Measurements from ENCODE around the gene CCNDBP1. TPM values are rescaled to one million over a fixed set of nuclear protein-coding genes. Genes with fewer than 3 reads are reported as not detected.
A peak's percentile ranks its signal among the peaks of the same experiment; 100 is the strongest.
"Not testable (repeated sequence)": the region's sequence is repeated elsewhere in the genome, so short reads cannot be mapped to it uniquely, and the experiment has no call there.

Gene CCNDBP1
- total and polyA plus RNA-seq, 2 donors from 2014 or later = 56.8 to 64.3 TPM

DNA sequence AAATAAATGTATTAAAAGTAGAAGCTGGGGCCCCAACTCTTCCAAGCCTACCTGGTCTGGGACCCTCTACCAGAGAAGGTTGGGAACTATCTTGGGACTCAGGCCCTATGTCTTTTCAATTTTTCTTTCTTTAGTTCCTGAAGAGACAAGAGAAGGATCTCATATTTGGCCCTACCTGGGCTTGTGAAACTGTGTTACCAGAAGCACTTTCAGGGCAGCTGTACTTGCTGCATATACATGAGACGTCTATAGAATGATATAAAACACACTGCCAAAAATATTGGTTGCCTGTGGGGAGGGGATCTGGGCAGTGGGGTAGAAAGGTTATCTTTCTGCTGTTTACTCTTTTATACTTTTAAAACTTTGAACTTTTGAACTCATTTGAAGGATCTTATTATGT lies 36.2 kb downstream of the CCNDBP1 start:
- TF ChIP-seq, protein P1, sequence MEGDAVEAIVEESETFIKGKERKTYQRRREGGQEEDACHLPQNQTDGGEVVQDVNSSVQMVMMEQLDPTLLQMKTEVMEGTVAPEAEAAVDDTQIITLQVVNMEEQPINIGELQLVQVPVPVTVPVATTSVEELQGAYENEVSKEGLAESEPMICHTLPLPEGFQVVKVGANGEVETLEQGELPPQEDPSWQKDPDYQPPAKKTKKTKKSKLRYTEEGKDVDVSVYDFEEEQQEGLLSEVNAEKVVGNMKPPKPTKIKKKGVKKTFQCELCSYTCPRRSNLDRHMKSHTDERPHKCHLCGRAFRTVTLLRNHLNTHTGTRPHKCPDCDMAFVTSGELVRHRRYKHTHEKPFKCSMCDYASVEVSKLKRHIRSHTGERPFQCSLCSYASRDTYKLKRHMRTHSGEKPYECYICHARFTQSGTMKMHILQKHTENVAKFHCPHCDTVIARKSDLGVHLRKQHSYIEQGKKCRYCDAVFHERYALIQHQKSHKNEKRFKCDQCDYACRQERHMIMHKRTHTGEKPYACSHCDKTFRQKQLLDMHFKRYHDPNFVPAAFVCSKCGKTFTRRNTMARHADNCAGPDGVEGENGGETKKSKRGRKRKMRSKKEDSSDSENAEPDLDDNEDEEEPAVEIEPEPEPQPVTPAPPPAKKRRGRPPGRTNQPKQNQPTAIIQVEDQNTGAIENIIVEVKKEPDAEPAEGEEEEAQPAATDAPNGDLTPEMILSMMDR (IDR thresholded peaks at IDR 0.05; ENCODE audit: borderline replicate concordance, extremely low read depth, insufficient read depth) = no peak
- no peak overlapping the region for H3K4me3 ChIP-seq (ENCODE audit: low read length in 3 of 3)
- no peaks in the 10 kb centered on the region for H3K4me1 ChIP-seq (ENCODE audit: control insufficient read depth in 2 of 3, insufficient read depth in 2 of 3, low read depth in 1 of 3, low read length in 3 of 3)
- intact Hi-C loops (cut with DNase I) = loop anchor here (10.0 kb wide), 1 partner anchor 63 kb away; no protein-coding TSS in a partner anchor
- H3K27me3 ChIP-seq (ENCODE audit: control insufficient read depth, insufficient read depth, low read length) = no peaks in the 10 kb centered on the region
- no peak for DNase-seq
- H3K9me3 ChIP-seq (ENCODE audit: control insufficient read depth in 2 of 3, insufficient read depth in 1 of 3, low read length in 3 of 3) = no peaks in the 10 kb centered on the region
- H3K9ac ChIP-seq (ENCODE audit: low read length in 3 of 3) = no peak overlapping the region
- no peak for FAIRE-seq
- H3K27ac ChIP-seq (ENCODE audit: low read depth in 2 of 2, low read length in 2 of 2) = no peak overlapping the region
- no peaks in the 10 kb centered on the region for H3K36me3 ChIP-seq (ENCODE audit: control insufficient read depth in 2 of 3, insufficient read depth in 3 of 3, low read length in 3 of 3)

DNA sequence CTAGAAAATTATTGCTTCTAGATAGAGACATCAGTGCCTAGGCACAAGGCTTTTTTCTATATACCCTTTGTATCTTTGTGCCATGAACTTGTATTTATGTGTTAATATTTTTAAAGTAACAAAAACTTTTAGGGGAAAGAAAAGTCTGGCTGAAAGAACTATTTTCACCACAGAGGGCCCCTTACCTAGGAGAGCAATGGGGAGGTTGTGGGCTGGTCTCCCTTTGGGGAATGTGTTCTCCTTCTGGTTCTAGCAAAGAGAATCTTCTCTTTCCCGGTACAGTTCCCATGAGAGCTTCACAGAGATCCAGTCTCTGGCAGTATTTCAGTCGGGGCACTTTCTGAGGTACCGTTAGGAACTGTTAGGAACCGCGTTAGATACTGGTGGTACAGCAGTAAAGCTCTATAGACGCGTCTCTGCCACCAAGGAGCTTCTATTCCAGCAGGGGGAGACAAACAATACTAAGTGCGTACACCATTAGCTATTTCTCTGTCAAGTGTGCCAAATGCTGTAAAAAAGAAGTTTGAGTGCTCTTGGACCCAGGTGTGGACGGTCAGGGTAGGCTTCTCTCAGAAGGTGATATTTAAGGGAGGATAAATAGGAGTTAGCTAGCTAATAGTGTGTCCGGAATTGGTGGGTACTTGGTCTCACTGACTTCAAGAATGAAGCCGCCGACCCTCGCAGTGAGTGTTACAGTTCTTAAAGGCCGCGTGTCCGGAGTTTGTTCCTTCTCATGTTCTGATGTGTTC lies 40.2 kb downstream of the CCNDBP1 start:
- no peaks in the 10 kb centered on the region for H3K9me3 ChIP-seq (ENCODE audit: control insufficient read depth in 2 of 3, insufficient read depth in 1 of 3, low read length in 3 of 3)
- no peak overlapping the region for H3K9ac ChIP-seq (ENCODE audit: low read length in 3 of 3)
- H3K27ac ChIP-seq (ENCODE audit: low read depth in 2 of 2, low read length in 2 of 2) = no peak overlapping the region
- no peak overlapping the region for H3K4me3 ChIP-seq (ENCODE audit: low read length in 3 of 3)
- H3K36me3 ChIP-seq (ENCODE audit: control insufficient read depth in 2 of 3, insufficient read depth in 3 of 3, low read length in 3 of 3) = no peaks in the 10 kb centered on the region
- DNase-seq (peak in 3 of 5 donors; percentile 31 to 78 (median 72)), FAIRE-seq (no peak)
- TF ChIP-seq, protein P1 (IDR thresholded peaks at IDR 0.05; ENCODE audit: borderline replicate concordance, extremely low read depth, insufficient read depth) = peak; percentile 74
- intact Hi-C loops (cut with DNase I) = loop anchor here (10.0 kb wide), 1 partner anchor 59 kb away; no protein-coding TSS in a partner anchor
- H3K4me1 ChIP-seq (ENCODE audit: control insufficient read depth in 2 of 3, insufficient read depth in 2 of 3, low read depth in 1 of 3, low read length in 3 of 3) = no peaks in the 10 kb centered on the region
- no peaks in the 10 kb centered on the region for H3K27me3 ChIP-seq (ENCODE audit: control insufficient read depth, insufficient read depth, low read length)

DNA sequence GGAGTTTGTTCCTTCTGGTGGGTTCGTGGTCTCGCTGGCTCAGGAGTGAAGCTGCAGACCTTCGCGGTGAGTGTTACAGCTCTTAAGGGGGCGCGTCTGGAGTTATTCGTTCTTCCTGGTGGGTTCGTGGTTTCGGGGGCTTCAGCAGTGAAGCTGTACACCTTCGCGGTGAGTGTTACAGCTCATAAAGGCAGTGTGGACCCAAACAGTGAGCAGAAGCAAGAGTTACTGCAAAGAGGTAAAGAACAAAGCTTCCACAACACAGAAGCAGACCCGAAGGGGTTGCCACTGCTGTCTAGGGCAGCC lies 40.7 kb downstream of the CCNDBP1 start:
- not testable (repeated sequence) for H3K36me3 ChIP-seq (ENCODE audit: control insufficient read depth in 2 of 3, insufficient read depth in 3 of 3, low read length in 3 of 3); H3K9me3 ChIP-seq (ENCODE audit: control insufficient read depth in 2 of 3, insufficient read depth in 1 of 3, low read length in 3 of 3); H3K4me1 ChIP-seq (ENCODE audit: control insufficient read depth in 2 of 3, insufficient read depth in 2 of 3, low read depth in 1 of 3, low read length in 3 of 3); H3K27ac ChIP-seq (ENCODE audit: low read depth in 2 of 2, low read length in 2 of 2); H3K4me3 ChIP-seq (ENCODE audit: low read length in 3 of 3); DNase-seq; H3K27me3 ChIP-seq (ENCODE audit: control insufficient read depth, insufficient read depth, low read length); FAIRE-seq; H3K9ac ChIP-seq (ENCODE audit: low read length in 3 of 3)
- intact Hi-C loops (cut with DNase I) = loop anchor here (10.0 kb wide), 1 partner anchor 59 kb away; no protein-coding TSS in a partner anchor

DNA sequence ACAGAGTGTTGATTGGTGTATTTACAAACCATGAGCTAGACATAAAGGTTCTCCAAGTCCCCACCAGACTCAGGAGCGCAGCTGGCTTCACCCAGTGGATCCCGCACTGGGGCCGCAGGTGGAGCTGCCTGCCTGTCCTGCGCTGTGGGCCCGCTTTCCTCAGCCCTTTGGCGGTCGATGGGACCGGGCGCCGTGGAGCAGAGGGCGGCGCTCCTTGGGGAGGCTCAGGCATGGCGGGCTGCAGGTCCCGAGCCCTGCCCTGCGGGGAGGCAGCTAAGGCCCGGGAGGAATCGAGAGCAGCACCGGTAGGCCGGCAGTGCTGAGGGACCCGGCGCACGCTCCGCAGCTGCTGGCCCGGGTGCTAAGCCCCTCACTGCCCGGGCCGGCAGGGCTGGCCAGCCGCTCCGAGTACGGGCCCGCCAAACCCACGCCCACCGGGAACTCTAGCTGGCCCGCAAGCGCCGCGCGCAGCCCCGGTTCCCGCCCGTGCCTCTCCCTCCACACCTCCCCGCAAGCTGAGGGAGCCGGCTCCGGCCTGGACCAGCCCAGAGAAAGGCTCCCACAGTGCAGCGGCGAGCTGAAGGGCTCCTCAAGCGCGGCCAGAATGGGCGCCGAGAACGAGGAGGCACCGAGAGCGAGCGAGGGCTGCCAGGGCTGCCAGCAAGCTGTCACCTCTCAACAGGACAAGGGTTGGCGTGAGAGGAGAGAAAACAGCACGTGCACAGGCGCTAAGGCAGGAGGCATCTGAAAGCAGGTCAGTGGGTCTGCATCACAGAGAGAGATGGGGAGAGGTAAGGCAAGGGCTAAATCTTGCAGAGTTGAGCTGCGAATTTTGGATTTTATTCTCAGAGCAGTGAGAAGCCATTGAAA lies 41.5 kb downstream of the CCNDBP1 start:
- H3K27ac ChIP-seq (ENCODE audit: low read depth in 2 of 2, low read length in 2 of 2) = no peak overlapping the region
- H3K27me3 ChIP-seq (ENCODE audit: control insufficient read depth, insufficient read depth, low read length) = no peaks in the 10 kb centered on the region
- DNase-seq (no peak), FAIRE-seq (no peak)
- no peaks in the 10 kb centered on the region for H3K36me3 ChIP-seq (ENCODE audit: control insufficient read depth in 2 of 3, insufficient read depth in 3 of 3, low read length in 3 of 3)
- intact Hi-C loops (cut with DNase I) = loop anchor here (10.0 kb wide), 1 partner anchor 58 kb away; no protein-coding TSS in a partner anchor
- TF ChIP-seq, protein P1 (IDR thresholded peaks at IDR 0.05; ENCODE audit: borderline replicate concordance, extremely low read depth, insufficient read depth) = no peak
- no peaks in the 10 kb centered on the region for H3K9me3 ChIP-seq (ENCODE audit: control insufficient read depth in 2 of 3, insufficient read depth in 1 of 3, low read length in 3 of 3)
- no peak overlapping the region for H3K4me3 ChIP-seq (ENCODE audit: low read length in 3 of 3)
- H3K4me1 ChIP-seq (ENCODE audit: control insufficient read depth in 2 of 3, insufficient read depth in 2 of 3, low read depth in 1 of 3, low read length in 3 of 3) = no peaks in the 10 kb centered on the region
- no peak overlapping the region for H3K9ac ChIP-seq (ENCODE audit: low read length in 3 of 3)
